Stimulated activated CD8-positive, alpha-beta memory T cell treated with anti-CD3 and anti-CD28 coated beads, Interleukin-7, amount 100 ng/mL, for 24 hours (primary cell): Measurements from ENCODE around the gene MRPS7.

Source experiments
- DNase-seq: peaks from one replicate; pipeline ENCODE4 v3.0.0-alpha.2; 2020; ENCODE audit warnings: low read depth

Gene MRPS7

DNA sequence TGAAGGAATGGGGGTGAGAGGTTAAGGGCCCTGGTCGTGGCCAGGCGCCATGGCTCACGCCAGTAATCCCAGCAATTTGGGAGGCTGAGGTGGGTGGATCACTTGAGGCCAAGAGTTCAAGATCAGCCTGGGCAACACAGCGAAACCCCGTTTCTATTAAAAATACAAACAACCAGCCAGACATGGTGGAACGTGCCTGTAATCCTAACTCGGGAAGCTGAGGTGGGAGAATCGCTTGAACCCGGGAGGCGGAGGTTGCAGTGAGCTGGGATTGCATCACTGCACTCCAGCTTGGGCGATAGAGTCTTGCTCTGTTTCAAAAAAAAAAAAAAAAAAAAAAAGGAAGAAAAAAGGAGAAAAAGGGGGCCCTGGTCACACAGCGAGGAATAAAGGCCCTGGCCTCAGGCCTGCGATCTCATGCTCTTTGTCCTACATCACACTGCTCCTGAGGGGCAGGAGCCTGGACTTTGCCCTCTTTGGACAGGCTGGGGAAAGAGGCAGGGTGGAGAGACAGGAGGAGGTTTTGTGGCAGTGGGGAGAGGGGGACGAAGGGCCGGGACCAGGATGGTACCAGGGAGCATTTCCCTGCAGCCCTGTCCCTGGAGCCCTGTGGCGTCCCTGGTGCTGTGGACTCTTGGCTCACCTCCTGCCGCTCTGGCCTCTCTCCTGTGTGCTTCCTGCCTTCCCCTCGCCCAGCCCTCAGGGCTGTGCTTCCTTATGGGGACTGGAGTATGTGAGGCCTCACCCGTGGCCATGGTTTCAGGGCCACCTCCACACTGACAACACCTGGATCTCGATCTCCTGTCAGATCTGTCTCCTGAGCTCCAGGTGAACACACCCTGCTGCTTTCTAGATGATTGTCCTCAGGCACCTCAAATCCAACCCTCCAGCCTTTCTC, 47.3 kb downstream of the MRPS7 start:
- DNase-seq: no peak

DNA sequence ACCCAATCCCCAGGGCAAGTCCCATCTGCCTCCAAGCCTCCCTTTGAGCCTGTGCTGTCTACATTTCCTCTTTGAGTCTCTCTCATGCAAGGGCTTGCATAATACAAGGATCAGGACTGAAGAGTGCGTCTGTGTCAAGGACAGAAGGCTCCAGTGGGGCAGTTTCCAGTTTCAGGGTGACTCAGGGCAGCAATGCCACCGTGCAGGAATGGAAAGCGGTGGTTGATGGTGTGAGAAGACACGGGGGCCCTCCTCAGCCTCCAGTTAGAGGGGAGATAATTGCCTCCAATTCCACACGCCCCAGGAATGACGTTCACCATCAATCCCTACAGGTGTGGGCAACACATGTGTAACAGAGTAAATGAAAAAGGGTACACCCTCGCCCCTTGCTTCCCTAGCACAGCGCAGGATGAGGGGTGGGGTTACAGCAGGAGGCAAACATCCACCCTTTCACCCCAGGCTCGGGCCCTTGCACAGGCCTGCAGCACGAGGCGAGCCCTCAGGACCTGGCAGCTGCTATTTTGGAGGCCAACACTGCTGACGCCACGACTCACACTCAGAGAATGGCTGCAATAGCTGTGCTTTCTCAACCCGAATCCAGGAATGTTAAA, 52.4 kb downstream of the MRPS7 start:
- no peak for DNase-seq

DNA sequence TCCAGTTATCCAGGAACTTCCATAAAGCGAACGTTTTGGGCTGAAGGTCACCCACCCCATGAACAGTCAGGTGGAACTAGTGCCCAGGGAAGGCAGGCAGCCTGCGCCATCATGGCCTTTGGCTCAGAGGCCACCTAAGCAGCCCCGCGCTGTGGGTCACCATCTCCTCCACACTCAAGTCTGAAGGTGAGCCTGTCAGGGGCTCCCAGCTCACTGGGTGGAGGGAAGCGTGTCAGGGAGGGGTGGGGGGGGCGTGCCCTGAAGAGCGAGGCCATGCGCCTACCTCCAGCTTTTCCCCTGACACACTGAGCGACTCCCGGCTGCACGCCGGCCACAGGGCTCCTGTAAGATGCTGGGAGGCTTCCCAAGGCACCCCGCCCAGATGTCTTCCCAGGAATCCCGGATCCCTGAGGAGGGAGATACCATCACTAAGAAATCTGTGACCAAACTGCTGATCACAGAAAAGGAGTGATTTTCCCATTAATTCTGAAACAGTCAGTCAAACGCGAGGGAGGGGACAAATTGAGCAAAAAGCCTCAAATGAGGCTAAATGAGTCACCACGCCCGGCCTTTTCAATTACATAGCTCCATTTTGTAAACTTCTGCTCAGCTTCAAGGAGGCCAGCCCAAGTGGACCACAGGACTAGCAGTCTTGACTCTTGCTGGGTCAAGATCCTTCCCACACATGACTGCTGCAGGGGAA, 54.0 kb downstream of the MRPS7 start:
- no peak for DNase-seq
